DND-41 (cell line): ENCODE results near the gene NSF.
A peak's percentile ranks its signal among the peaks of the same experiment; 100 is the strongest.
"Not testable (repeated sequence)": the region's sequence is repeated elsewhere in the genome, so short reads cannot be mapped to it uniquely, and the experiment has no call there.

Source experiments
- ATAC-seq: fragments of 200-7000 bp; cut with Tn5 transposase; 3 replicates; pipeline ENCODE4 v1.9.1; 2021; ENCODE audit warnings: low read depth; ENCODE audit not compliant: insufficient read depth
- DNase-seq: peaks from one replicate; pipeline ENCODE4 v3.0.0-alpha.2; 2020
- H2AFZ ChIP-seq: 2 replicates; pipeline ENCODE4 v1.6.0; 2012; ENCODE audit warnings: low read depth, low read length
- H3K27ac ChIP-seq: 2 replicates; pipeline ENCODE4 v1.5.1; 2012; ENCODE audit warnings: low read length, inconsistent platforms
- H3K27me3 ChIP-seq: fragments of 200-600 bp; sonication (generic); 2 replicates; pipeline ENCODE4 v1.6.0; 2012; ENCODE audit warnings: low read length, mild to moderate bottlenecking, inconsistent platforms; ENCODE audit not compliant: insufficient read depth, poor library complexity
- H3K36me3 ChIP-seq: 2 replicates; pipeline ENCODE4 v1.5.1; 2012; ENCODE audit warnings: low read length, inconsistent platforms; ENCODE audit not compliant: insufficient read depth
- H3K4me1 ChIP-seq: 2 replicates; pipeline ENCODE4 v1.5.1; 2012; ENCODE audit warnings: mild to moderate bottlenecking, low read length; ENCODE audit not compliant: insufficient read depth
- H3K4me2 ChIP-seq: 2 replicates; pipeline ENCODE4 v1.6.0; 2012; ENCODE audit warnings: mild to moderate bottlenecking, moderate library complexity, low read length, inconsistent platforms; ENCODE audit not compliant: insufficient read depth
- H3K4me3 ChIP-seq, 2 experiments: fragments of 200-600 bp in 1 of 2; shearing (Covaris generic) in 1 of 2; 2 replicates each; pipeline ENCODE4 v1.5.1; 2012 to 2016; ENCODE audit warnings: inconsistent platforms in 2 of 2, low read length in 2 of 2, mild to moderate bottlenecking in 2 of 2, low read depth in 1 of 2, moderate library complexity in 1 of 2
- H3K79me2 ChIP-seq: 2 replicates; pipeline ENCODE4 v1.6.0; 2012; ENCODE audit warnings: low read length, inconsistent platforms; ENCODE audit not compliant: insufficient read depth
- H3K9ac ChIP-seq: 2 replicates; pipeline ENCODE4 v1.6.0; 2012; ENCODE audit warnings: low read depth, mild to moderate bottlenecking, inconsistent platforms, low read length, moderate library complexity
- H3K9me3 ChIP-seq: 2 replicates; pipeline ENCODE4 v1.5.1; 2012; ENCODE audit warnings: low read length, moderate library complexity, mild to moderate bottlenecking, inconsistent platforms; ENCODE audit not compliant: insufficient read depth, severe bottlenecking
- H4K20me1 ChIP-seq: 2 replicates; pipeline ENCODE4 v1.6.0; 2012; ENCODE audit warnings: low read length; ENCODE audit not compliant: insufficient read depth
- CTCF ChIP-seq: IDR thresholded peaks from 2 replicates; pipeline ENCODE4 v1.5.1; 2012; ENCODE audit warnings: borderline replicate concordance, low read length, moderate library complexity, mild to moderate bottlenecking; ENCODE audit not compliant: poor library complexity, severe bottlenecking; ENCODE audit errors: extremely low read depth
- EZH2 ChIP-seq: IDR thresholded peaks from 3 replicates; pipeline ENCODE4 v1.6.1; 2012; ENCODE audit warnings: borderline replicate concordance, low read depth, mild to moderate bottlenecking, moderate library complexity, low read length, inconsistent platforms; ENCODE audit not compliant: severe bottlenecking

The NSF gene

GRCh38 chr17:46768540-46768870, 178.0 kb downstream of the NSF start:
- no peak overlapping the region for H2AFZ ChIP-seq
- ATAC-seq, result no peak
- no peak overlapping the region for H3K27ac ChIP-seq
- no peaks in the 10 kb centered on the region for H3K27me3 ChIP-seq
- no peaks in the 10 kb centered on the region for H3K79me2 ChIP-seq
- H4K20me1 ChIP-seq, result no peaks in the 10 kb centered on the region
- H3K4me2 ChIP-seq, result no peak overlapping the region
- TF ChIP-seq EZH2 (no peak), CTCF (no peak)
- no peak overlapping the region for H3K4me3 ChIP-seq
- peaks cover 18% of the 10 kb centered on the region for H3K4me1 ChIP-seq
- H3K36me3 ChIP-seq, result no peaks in the 10 kb centered on the region
- no peaks in the 10 kb centered on the region for H3K9me3 ChIP-seq
- no peak for DNase-seq
- H3K9ac ChIP-seq, result no peak overlapping the region

- not testable (repeated sequence) for H4K20me1 ChIP-seq, H3K36me3 ChIP-seq, H2AFZ ChIP-seq, DNase-seq, H3K9me3 ChIP-seq, ATAC-seq, H3K79me2 ChIP-seq, H3K9ac ChIP-seq, H3K27ac ChIP-seq, H3K4me3 ChIP-seq, H3K27me3 ChIP-seq, H3K4me2 ChIP-seq
- peaks cover 18% of the 10 kb centered on the region for H3K4me1 ChIP-seq
Observed at GRCh38 chr17:46768896-46769295, 178.4 kb downstream of the NSF start.

GRCh38 chr17:46769531-46770438, 179.3 kb downstream of the NSF start:
- H3K4me3 ChIP-seq, result no peak overlapping the region
- H3K9ac ChIP-seq, result no peak overlapping the region
- TF ChIP-seq EZH2 (no peak), CTCF (no peak)
- ATAC-seq (no peak), DNase-seq (no peak)
- H3K9me3 ChIP-seq, result no peaks in the 10 kb centered on the region
- no peaks in the 10 kb centered on the region for H4K20me1 ChIP-seq
- H3K79me2 ChIP-seq, result no peaks in the 10 kb centered on the region
- no peak overlapping the region for H2AFZ ChIP-seq
- H3K4me1 ChIP-seq, result peaks cover 18% of the 10 kb centered on the region
- H3K27me3 ChIP-seq, result no peaks in the 10 kb centered on the region
- peak overlapping the region; percentile 71 for H3K4me2 ChIP-seq
- no peak overlapping the region for H3K27ac ChIP-seq
- H3K36me3 ChIP-seq, result no peaks in the 10 kb centered on the region

- H4K20me1 ChIP-seq, result no peaks in the 10 kb centered on the region
- TF ChIP-seq EZH2, result no peak
- no peak for TF ChIP-seq CTCF
- H3K79me2 ChIP-seq, result no peaks in the 10 kb centered on the region
- peak overlapping the region; percentile 63 for H3K9ac ChIP-seq
- no peaks in the 10 kb centered on the region for H3K9me3 ChIP-seq
- no peaks in the 10 kb centered on the region for H3K27me3 ChIP-seq
- no peak for DNase-seq
- ATAC-seq, result no peak
- peak overlapping the region; percentile 71 for H3K4me2 ChIP-seq
- peak overlapping the region in 1 of 2 experiments; percentile 59; a peak in 1 of 4 replicates for H3K4me3 ChIP-seq
- H3K4me1 ChIP-seq, result peaks cover 18% of the 10 kb centered on the region
- H3K27ac ChIP-seq, result no peak overlapping the region
- no peak overlapping the region for H2AFZ ChIP-seq
- no peaks in the 10 kb centered on the region for H3K36me3 ChIP-seq
Observed at GRCh38 chr17:46770439-46770817, 180.0 kb downstream of the NSF start.
